Testis (tissue), 3 donors: ENCODE data around the gene UBR2. TPM values are rescaled to one million over a fixed set of nuclear protein-coding genes. Genes with fewer than 3 reads are reported as not detected.
"Not testable (repeated sequence)": the region's sequence is repeated elsewhere in the genome, so short reads cannot be mapped to it uniquely, and the experiment has no call there.

Experiments used
- DNase-seq: peaks from one replicate; pipeline ENCODE4 v3.0.0-alpha.2; 2019
- H3K27ac ChIP-seq, 2 donors: fragments of 200-600 bp; sonication (generic); one replicate each; pipeline ENCODE4 v1.5.1; 2019
- H3K27me3 ChIP-seq: fragments of 200-600 bp; sonication (generic); one replicate; pipeline ENCODE4 v1.5.1; 2019
- H3K36me3 ChIP-seq: fragments of 200-600 bp; sonication (generic); one replicate; pipeline ENCODE4 v1.5.1; 2017; ENCODE audit warnings: low read depth; ENCODE audit errors: missing control alignments
- H3K4me1 ChIP-seq: fragments of 200-600 bp; sonication (generic); one replicate; pipeline ENCODE4 v1.5.1; 2019
- H3K4me3 ChIP-seq, 2 donors: fragments of 200-600 bp; sonication (generic); one replicate each; pipeline ENCODE4 v1.5.1; 2017 to 2019
- H3K9me3 ChIP-seq: fragments of 200-600 bp; sonication (generic); one replicate; pipeline ENCODE4 v1.5.1; 2017
- CTCF ChIP-seq, 3 experiments: fragments of 450-650 bp in 2 of 3; fragments of 200-600 bp in 1 of 3; sonication (generic) in 1 of 3; IDR thresholded peaks; one replicate each; pipeline ENCODE4 v1.5.1; 2016 to 2019; ENCODE audit warnings: antibody characterized with exemption in 3 of 3, mild to moderate bottlenecking in 2 of 3, moderate library complexity in 1 of 3
- POLR2A ChIP-seq: fragments of 450-650 bp; IDR thresholded peaks from one replicate; pipeline ENCODE4 v1.6.1; 2017; ENCODE audit warnings: antibody characterized with exemption, mild to moderate bottlenecking, moderate library complexity
- WGBS, 2 donors: methylation state at CpG; one replicate each; pipeline ENCODE4 v1.1.5; 2018; 5-methylcytosine and 5-hydroxymethylcytosine counted together
- intact Hi-C: fragments of 100-400 bp; cut with DNase I; formaldehyde crosslinking; loops from one replicate; pipeline ENCODE4 v1.15.1; 2023; ENCODE audit warnings: low total_unique reads
- polyA plus RNA-seq: library from polyadenylated mRNA; stranded (reverse); fragments of 350-450 nt; fragmentation: Illumina TruSeq; extraction: RNeasy Lipid Tissue Mini Kit (QIAGEN cat#74804); gene quantifications from one replicate; pipeline ENCODE4 v1.2.3, GENCODE V29; 2014; ENCODE audit warnings: low read depth, low replicate concordance; ENCODE audit not compliant: insufficient read depth
- total RNA-seq, 2 donors: library from RNA; depleted of rRNA; stranded (reverse); fragments of >200 nt; gene quantifications; one replicate each; pipeline ENCODE4 v1.2.3, GENCODE V29; 2016

UBR2 gene
- total and polyA plus RNA-seq, 3 donors from 2014 or later, result 11.1 to 26.8 (median 25.8) TPM

GRCh38 chr6:42566614-42567208, 2.9 kb downstream of the UBR2 start:
- Histone ChIP-seq H3K4me1 (no peaks in the 10 kb centered on the region), H3K36me3 (no peaks in the 10 kb centered on the region), H3K4me3 (no peak overlapping the region), H3K27me3 (no peaks in the 10 kb centered on the region), H3K27ac (no peak overlapping the region), H3K9me3 (no peaks in the 10 kb centered on the region)
- intact Hi-C loops, result no loop called here
- no peak for TF ChIP-seq POLR2A
- no peak for TF ChIP-seq CTCF (IDR thresholded peaks at IDR 0.05)
- DNase-seq, result no peak
- WGBS, 2 donors, result 73 to 74% methylated on average over 5 of the region's 5 CpGs

- intact Hi-C loops, H3K9me3 ChIP-seq, H3K4me3 ChIP-seq, DNase-seq, H3K27me3 ChIP-seq, H3K4me1 ChIP-seq, H3K27ac ChIP-seq, H3K36me3 ChIP-seq: not testable (repeated sequence)
- 89 to 91% methylated on average over 4 of the region's 4 CpGs for WGBS, 2 donors
Measured at GRCh38 chr6:42567237-42567636, 3.4 kb downstream of the UBR2 start.

GRCh38 chr6:42569102-42570028, 5.5 kb downstream of the UBR2 start:
- H3K27me3 ChIP-seq, result no peaks in the 10 kb centered on the region
- H3K9me3 ChIP-seq, result no peaks in the 10 kb centered on the region
- no peaks in the 10 kb centered on the region for H3K36me3 ChIP-seq
- no peak for DNase-seq
- intact Hi-C loops, result no loop called here
- H3K4me1 ChIP-seq, result no peaks in the 10 kb centered on the region
- no peak overlapping the region for H3K27ac ChIP-seq
- H3K4me3 ChIP-seq, result no peak overlapping the region
- TF ChIP-seq CTCF (IDR thresholded peaks at IDR 0.05), result no peak

GRCh38 chr6:42571611-42572342, 7.9 kb downstream of the UBR2 start:
- Histone ChIP-seq H3K27ac (no peak overlapping the region), H3K36me3 (no peaks in the 10 kb centered on the region), H3K4me3 (no peak overlapping the region), H3K27me3 (no peaks in the 10 kb centered on the region), H3K4me1 (no peaks in the 10 kb centered on the region), H3K9me3 (no peaks in the 10 kb centered on the region)
- WGBS, 2 donors, result 61% methylated on average over 7 of the region's 7 CpGs
- no peak for TF ChIP-seq POLR2A
- TF ChIP-seq CTCF (IDR thresholded peaks at IDR 0.05), result no peak
- intact Hi-C loops, result no loop called here
- DNase-seq, result no peak

- Histone ChIP-seq H3K27me3 (no peaks in the 10 kb centered on the region), H3K4me3 (no peak overlapping the region), H3K4me1 (no peaks in the 10 kb centered on the region), H3K27ac (no peak overlapping the region), H3K36me3 (no peaks in the 10 kb centered on the region), H3K9me3 (no peaks in the 10 kb centered on the region)
- no peak for TF ChIP-seq POLR2A
- TF ChIP-seq CTCF (IDR thresholded peaks at IDR 0.05), result no peak
- WGBS, 2 donors, result 68 to 75% methylated on average over 4 of the region's 4 CpGs
- DNase-seq, result no peak
- intact Hi-C loops, result no loop called here
Measured at GRCh38 chr6:42572523-42572922, 8.7 kb downstream of the UBR2 start.

GRCh38 chr6:42576538-42576937, 12.7 kb downstream of the UBR2 start:
- H3K4me3 ChIP-seq, H3K4me1 ChIP-seq, H3K9me3 ChIP-seq, H3K36me3 ChIP-seq, DNase-seq, H3K27me3 ChIP-seq, H3K27ac ChIP-seq, intact Hi-C loops: not testable (repeated sequence)
- WGBS, 2 donors, result 93% methylated on average over 3 to 7 of the region's 7 CpGs
